PFSK-1 (cell line): Measurements from ENCODE around the gene NAA50.

Experiments used
- POLR2AphosphoS5 ChIP-seq: IDR thresholded peaks from 2 replicates; pipeline ENCODE4 v1.6.1; 2012; ENCODE audit warnings: low read depth, mild to moderate bottlenecking, control low read depth, low read length, moderate library complexity
- TF ChIP-seq, protein P1 (sequence below), 2 experiments: IDR thresholded peaks; 2 replicates each; pipeline versions ENCODE4 v1.6.1 to v1.8.0; 2011 to 2012; ENCODE audit warnings: low read depth in 2 of 2, low read length in 2 of 2, control low read depth in 1 of 2, inconsistent platforms in 1 of 2, mild to moderate bottlenecking in 1 of 2, moderate library complexity in 1 of 2; ENCODE audit not compliant: insufficient read depth in 1 of 2

DNA sequence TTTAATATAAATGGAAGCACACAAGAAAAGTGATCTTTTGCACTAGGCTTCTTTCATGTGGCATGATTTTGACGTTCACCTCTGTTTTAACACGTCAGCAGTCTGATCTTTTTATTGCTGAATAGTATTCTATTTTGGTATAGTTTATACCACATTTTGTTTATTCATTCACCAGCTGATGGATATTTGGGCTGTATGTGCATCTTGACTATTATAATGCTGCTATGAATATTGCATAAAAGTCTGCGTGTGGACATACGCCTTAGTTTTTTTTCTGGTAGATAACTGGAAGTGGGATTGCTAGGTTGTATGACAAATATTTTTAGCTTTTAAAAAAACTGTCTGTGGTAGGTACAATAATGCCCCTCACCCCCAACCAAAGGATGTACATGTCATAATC, 14.4 kb downstream of the NAA50 start:
- TF ChIP-seq, protein P1, sequence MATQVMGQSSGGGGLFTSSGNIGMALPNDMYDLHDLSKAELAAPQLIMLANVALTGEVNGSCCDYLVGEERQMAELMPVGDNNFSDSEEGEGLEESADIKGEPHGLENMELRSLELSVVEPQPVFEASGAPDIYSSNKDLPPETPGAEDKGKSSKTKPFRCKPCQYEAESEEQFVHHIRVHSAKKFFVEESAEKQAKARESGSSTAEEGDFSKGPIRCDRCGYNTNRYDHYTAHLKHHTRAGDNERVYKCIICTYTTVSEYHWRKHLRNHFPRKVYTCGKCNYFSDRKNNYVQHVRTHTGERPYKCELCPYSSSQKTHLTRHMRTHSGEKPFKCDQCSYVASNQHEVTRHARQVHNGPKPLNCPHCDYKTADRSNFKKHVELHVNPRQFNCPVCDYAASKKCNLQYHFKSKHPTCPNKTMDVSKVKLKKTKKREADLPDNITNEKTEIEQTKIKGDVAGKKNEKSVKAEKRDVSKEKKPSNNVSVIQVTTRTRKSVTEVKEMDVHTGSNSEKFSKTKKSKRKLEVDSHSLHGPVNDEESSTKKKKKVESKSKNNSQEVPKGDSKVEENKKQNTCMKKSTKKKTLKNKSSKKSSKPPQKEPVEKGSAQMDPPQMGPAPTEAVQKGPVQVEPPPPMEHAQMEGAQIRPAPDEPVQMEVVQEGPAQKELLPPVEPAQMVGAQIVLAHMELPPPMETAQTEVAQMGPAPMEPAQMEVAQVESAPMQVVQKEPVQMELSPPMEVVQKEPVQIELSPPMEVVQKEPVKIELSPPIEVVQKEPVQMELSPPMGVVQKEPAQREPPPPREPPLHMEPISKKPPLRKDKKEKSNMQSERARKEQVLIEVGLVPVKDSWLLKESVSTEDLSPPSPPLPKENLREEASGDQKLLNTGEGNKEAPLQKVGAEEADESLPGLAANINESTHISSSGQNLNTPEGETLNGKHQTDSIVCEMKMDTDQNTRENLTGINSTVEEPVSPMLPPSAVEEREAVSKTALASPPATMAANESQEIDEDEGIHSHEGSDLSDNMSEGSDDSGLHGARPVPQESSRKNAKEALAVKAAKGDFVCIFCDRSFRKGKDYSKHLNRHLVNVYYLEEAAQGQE (IDR thresholded peaks at IDR 0.05; ENCODE audit: insufficient read depth in 1 of 2, low read depth in 2 of 2, low read length in 2 of 2): no peak
- TF ChIP-seq POLR2AphosphoS5: no peak
